GM19099 (cell line): ENCODE measurements around the gene DOCK7.

Experiments used
- POLR2A ChIP-seq: IDR thresholded peaks from 3 replicates; pipeline ENCODE4 v1.6.1; 2011; ENCODE audit warnings: low read depth; ENCODE audit not compliant: insufficient read length; ENCODE audit errors: extremely low read depth

The DOCK7 gene

GRCh38 chr1:62687903-62688686 lies at the start of gene DOCK7:
Gene DOCK7, minus strand, starts transcription at chr1:62688386. Its CDS starts 122 bp downstream, at chr1:62688264.
- TF ChIP-seq POLR2A = peak; percentile 48

GRCh38 chr1:62735491-62736171 lies 47.4 kb upstream of the DOCK7 start:
- TF ChIP-seq POLR2A = no peak

GRCh38 chr1:62732331-62732730 lies 44.1 kb upstream of the DOCK7 start:
- no peak for TF ChIP-seq POLR2A

GRCh38 chr1:62728963-62729362 lies 40.8 kb upstream of the DOCK7 start:
- TF ChIP-seq POLR2A = no peak

GRCh38 chr1:62727656-62728407 lies 39.6 kb upstream of the DOCK7 start:
- no peak for TF ChIP-seq POLR2A

GRCh38 chr1:62726011-62726442 lies 37.8 kb upstream of the DOCK7 start:
- TF ChIP-seq POLR2A = no peak

GRCh38 chr1:62725255-62725654 lies 37.1 kb upstream of the DOCK7 start:
- no peak for TF ChIP-seq POLR2A

- TF ChIP-seq POLR2A = no peak
Observed at GRCh38 chr1:62724430-62724829, 36.2 kb upstream of the DOCK7 start.

GRCh38 chr1:62723883-62724282 lies 35.7 kb upstream of the DOCK7 start:
- no peak for TF ChIP-seq POLR2A

- no peak for TF ChIP-seq POLR2A
Observed at GRCh38 chr1:62722796-62723195, 34.6 kb upstream of the DOCK7 start.

GRCh38 chr1:62720946-62721554 lies 32.9 kb upstream of the DOCK7 start:
- no peak for TF ChIP-seq POLR2A

GRCh38 chr1:62717483-62717882 lies 29.3 kb upstream of the DOCK7 start:
- TF ChIP-seq POLR2A = no peak

GRCh38 chr1:62716397-62716796 lies 28.2 kb upstream of the DOCK7 start:
- TF ChIP-seq POLR2A = no peak

GRCh38 chr1:62712336-62713243 lies 24.4 kb upstream of the DOCK7 start:
- no peak for TF ChIP-seq POLR2A

GRCh38 chr1:62707744-62708120 lies 19.5 kb upstream of the DOCK7 start:
- no peak for TF ChIP-seq POLR2A
